K562 (cell line): Measurements from ENCODE around the gene EVPL. TPM values are rescaled to one million over a fixed set of nuclear protein-coding genes. Genes with fewer than 3 reads are reported as not detected.
A peak's percentile ranks its signal among the peaks of the same experiment; 100 is the strongest.

ENCODE experiments used
- ATAC-seq: fragments of 200-7000 bp; cut with Tn5 transposase; 3 replicates; pipeline ENCODE4 v1.9.1; 2020; ENCODE audit warnings: moderate library complexity
- BruUV-seq: library from RNA; stranded (reverse); fragments of 400-500 nt; replicated peaks from 2 replicates; lab custom pipeline; 2021; lab: Mats Ljungman, UMichigan
- CTCF ChIA-PET: fragments of 300-600 bp; formaldehyde crosslinking; extraction: SDS; loops from one replicate; lab custom pipeline; 2021; ENCODE audit warnings: low intra/inter-chr PET ratio; lab: Yijun Ruan, JAX
- POLR2A ChIA-PET: fragments of 300-600, 350-650 bp; sonication (Branson Sonifier 250); formaldehyde crosslinking; extraction: SDS; loops from one replicate; lab custom pipeline; 2021; ENCODE audit warnings: antibody characterized with exemption, inconsistent platforms; lab: Yijun Ruan, JAX
- DNase-seq, 4 experiments: peaks; one replicate each; pipeline versions ENCODE4 v3.0.0 to v3.0.0-alpha.2; 2011 to 2018; ENCODE audit warnings: low spot score in 3 of 4, mixed read lengths in 3 of 4; ENCODE audit errors: extremely low read depth in 1 of 4
- FAIRE-seq: peaks from 2 replicates; lab custom pipeline; 2011; peaks lifted over from hg19 to GRCh38; lab: Jason Lieb, UNC
- H2AFZ ChIP-seq: 2 replicates; pipeline ENCODE4 v1.6.0; 2011; ENCODE audit warnings: low read depth, low read length, control low read depth, inconsistent platforms
- H3K27ac ChIP-seq: fragments of 200-600 bp; 3 replicates; pipeline ENCODE4 v1.8.0; 2011; ENCODE audit warnings: low read depth, mild to moderate bottlenecking, control low read depth, inconsistent platforms, low read length, moderate library complexity, mixed read lengths; ENCODE audit errors: extremely low read depth
- H3K27me3 ChIP-seq, 2 experiments: fragments of 300-600 bp in 1 of 2; 2 replicates in 1 of 2; 3 replicates in 1 of 2; pipeline versions ENCODE4 v1.6.0 to v1.8.0; 2011; ENCODE audit warnings: inconsistent platforms in 2 of 2, low read length in 2 of 2, mild to moderate bottlenecking in 1 of 2, mixed read lengths in 1 of 2, moderate library complexity in 1 of 2; ENCODE audit not compliant: control insufficient read depth in 2 of 2, insufficient read depth in 2 of 2
- H3K36me3 ChIP-seq: fragments of 300-600 bp; 3 replicates; pipeline ENCODE4 v1.8.0; 2011; ENCODE audit warnings: mild to moderate bottlenecking, low read length, inconsistent platforms; ENCODE audit not compliant: control insufficient read depth, insufficient read depth
- H3K4me1 ChIP-seq, 2 experiments: fragments of 200-600 bp in 1 of 2; replicated peaks in 1 of 2; 2 replicates in 1 of 2; 3 replicates in 1 of 2; pipeline versions ENCODE4 v1.5.1 to v1.8.0; 2011; ENCODE audit warnings: inconsistent platforms in 2 of 2, low read length in 2 of 2, mild to moderate bottlenecking in 1 of 2, mixed read lengths in 1 of 2, moderate library complexity in 1 of 2; ENCODE audit not compliant: control insufficient read depth in 2 of 2, insufficient read depth in 2 of 2
- H3K4me2 ChIP-seq: 2 replicates; pipeline ENCODE4 v1.6.1; 2011; ENCODE audit warnings: low read length, control low read depth, inconsistent platforms, mixed read lengths; ENCODE audit not compliant: insufficient read depth
- H3K4me3 ChIP-seq: fragments of 200-600 bp; sonication (generic), shearing (Covaris generic); 2 replicates; pipeline ENCODE4 v1.5.1; 2016; ENCODE audit warnings: control low read depth, inconsistent platforms
- H3K79me2 ChIP-seq: fragments of 200-600 bp; 3 replicates; pipeline ENCODE4 v1.8.0; 2011; ENCODE audit warnings: low read length, inconsistent platforms; ENCODE audit not compliant: control insufficient read depth, insufficient read depth
- H3K9ac ChIP-seq, 2 experiments: 2 replicates each; pipeline versions ENCODE4 v1.6.0 to v1.6.1; 2011; ENCODE audit warnings: low read depth in 2 of 2, low read length in 2 of 2, control low read depth in 1 of 2, inconsistent platforms in 1 of 2, mild to moderate bottlenecking in 1 of 2, mixed read lengths in 1 of 2; ENCODE audit not compliant: insufficient read depth in 1 of 2
- H3K9me1 ChIP-seq: one replicate; pipeline ENCODE4 v1.6.0; 2011; ENCODE audit warnings: inconsistent platforms, mild to moderate bottlenecking, low read length, moderate library complexity; ENCODE audit not compliant: control insufficient read depth, insufficient read depth
- H3K9me3 ChIP-seq: replicated peaks from 2 replicates; pipeline ENCODE4 v1.5.1; 2011; ENCODE audit warnings: low read depth, low read length, inconsistent platforms; ENCODE audit not compliant: control insufficient read depth, insufficient read depth
- H4K20me1 ChIP-seq: replicated peaks from 2 replicates; pipeline ENCODE4 v1.6.1; 2011; ENCODE audit warnings: low read length, inconsistent platforms, mixed read lengths; ENCODE audit not compliant: control insufficient read depth, insufficient read depth
- CTBP1 ChIP-seq: fragments of 450-650 bp; IDR thresholded peaks from 2 replicates; pipeline ENCODE4 v1.6.1; 2016; ENCODE audit warnings: borderline replicate concordance
- FOXA3 ChIP-seq, 2 experiments: fragments of 450-650 bp in 1 of 2; sonication (generic) in 1 of 2; formaldehyde crosslinking; IDR thresholded peaks in 1 of 2; conservative IDR thresholded peaks in 1 of 2; 2 replicates each; pipeline versions ENCODE4 v1.4.0 to v1.8.0; 2020 to 2022; ENCODE audit warnings: mild to moderate bottlenecking in 2 of 2, missing genetic modification reagents in 1 of 2
- GTF2A2 ChIP-seq: IDR thresholded peaks from 2 replicates; pipeline ENCODE4 v1.6.1; 2016; ENCODE audit warnings: mild to moderate bottlenecking, missing genetic modification characterization, missing compliant biosample characterization
- MYBL2 ChIP-seq, 2 experiments: fragments of 450-650 bp in 1 of 2; sonication (generic) in 1 of 2; formaldehyde crosslinking in 1 of 2; IDR thresholded peaks; 2 replicates each; pipeline versions ENCODE4 v1.6.1 to v1.8.1; 2017 to 2022; ENCODE audit warnings: borderline replicate concordance in 1 of 2, inconsistent platforms in 1 of 2, low read depth in 1 of 2, mild to moderate bottlenecking in 1 of 2, missing genetic modification reagents in 1 of 2, moderate library complexity in 1 of 2
- NFIX ChIP-seq: fragments of 250-450 bp; sonication (Bioruptor Pico); IDR thresholded peaks from 2 replicates; pipeline ENCODE4 v1.4.0; 2020; ENCODE audit warnings: low read depth, mild to moderate bottlenecking, moderate library complexity
- NUFIP1 ChIP-seq: fragments of 450-650 bp; IDR thresholded peaks from 2 replicates; pipeline ENCODE4 v1.6.1; 2018; ENCODE audit not compliant: partially characterized antibody
- POLR2A ChIP-seq: fragments of 450-650 bp; conservative IDR thresholded peaks from 2 replicates; pipeline ENCODE4 v1.6.1; 2016
- RAD21 ChIP-seq, 2 experiments: fragments of 250-450 bp in 1 of 2; fragments of 450-650 bp in 1 of 2; sonication (Bioruptor Pico) in 1 of 2; formaldehyde crosslinking in 1 of 2; IDR thresholded peaks in 1 of 2; conservative IDR thresholded peaks in 1 of 2; 2 replicates each; pipeline versions ENCODE4 v1.4.0 to v1.8.0; 2020 to 2022; ENCODE audit warnings: mild to moderate bottlenecking in 2 of 2, moderate library complexity in 1 of 2
- TOE1 ChIP-seq, 2 experiments: fragments of 450-650 bp in 1 of 2; sonication (generic) in 1 of 2; formaldehyde crosslinking in 1 of 2; IDR thresholded peaks; 2 replicates each; pipeline versions ENCODE4 v1.7.1 to v1.8.0; 2016 to 2022; ENCODE audit warnings: borderline replicate concordance in 2 of 2, mild to moderate bottlenecking in 2 of 2, antibody characterized with exemption in 1 of 2, inconsistent platforms in 1 of 2, low read depth in 1 of 2, missing genetic modification reagents in 1 of 2, moderate library complexity in 1 of 2
- ZC3H4 ChIP-seq: sonication (generic); formaldehyde crosslinking; IDR thresholded peaks from 2 replicates; pipeline ENCODE4 v1.9.0; 2021; ENCODE audit warnings: missing genetic modification reagents, borderline replicate concordance
- ZNF584 ChIP-seq: fragments of 200-800 bp; sonication (Bioruptor generic); IDR thresholded peaks from 2 replicates; pipeline ENCODE4 v1.6.1; 2016; ENCODE audit warnings: low read depth, mild to moderate bottlenecking, missing genetic modification characterization, missing compliant biosample characterization
- whole genome bisulfite sequencing: fragments of 100-300 bp; shearing (Covaris generic); methylation state at CpG from one replicate; pipeline ENCODE4 v1.1.6; 2016; ENCODE audit warnings: low coverage, mixed read lengths; ENCODE audit not compliant: insufficient coverage; ENCODE audit errors: missing lambda C conversion rate; 5-methylcytosine and 5-hydroxymethylcytosine counted together
- in situ Hi-C: fragments of 300-500 bp; cut with MboI; formaldehyde crosslinking; loops from 4 replicates; pipeline ENCODE4 v1.15.0; 2018; ENCODE audit warnings: inconsistent platforms, mixed read lengths
- intact Hi-C: fragments of 100-400 bp; cut with micrococcal nuclease; formaldehyde crosslinking; loops from 2 replicates; pipeline ENCODE4 v1.14.2; 2022
- polyA plus RNA-seq, 8 experiments: library from polyadenylated mRNA; depleted of rRNA in 4 of 8; stranded (reverse) in 5 of 8; unstranded in 3 of 8; fragments of >200 nt; fragmentation: Nextera tagmentation in 2 of 8; fragmentation: Illumina TruSeq in 1 of 8; extraction: Ambion mirVana in 2 of 8; extraction: Trizol in 1 of 8; gene quantifications; 2 replicates each; pipeline versions ENCODE4 v1.2.1 to v1.2.3, GENCODE V29; 2011 to 2014; ENCODE audit warnings: inconsistent platforms in 1 of 8, missing spikeins in 1 of 8
- total RNA-seq, 7 experiments: library from RNA; depleted of rRNA in 6 of 7; stranded (reverse); fragments of >200 nt in 6 of 7; fragmentation: Illumina TruSeq in 2 of 7; extraction: Trizol in 2 of 7; gene quantifications; 2 replicates each; pipeline versions ENCODE4 v1.2.1 to v1.2.3, GENCODE V29; 2011 to 2021; ENCODE audit warnings: low replicate concordance in 1 of 7
- TF ChIP-seq, protein P1 (sequence below): fragments of 250-450 bp; sonication (Bioruptor Pico); IDR thresholded peaks from 2 replicates; pipeline ENCODE4 v1.8.0; 2021; ENCODE audit warnings: mild to moderate bottlenecking, moderate library complexity

EVPL gene
- total and polyA plus RNA-seq, 9 of the 15 experiments (the other 6 are each of a cell fraction or from before 2014, with no cell fraction given) = 0.08 to 0.18 (median 0.16) TPM; not detected in 5

DNA sequence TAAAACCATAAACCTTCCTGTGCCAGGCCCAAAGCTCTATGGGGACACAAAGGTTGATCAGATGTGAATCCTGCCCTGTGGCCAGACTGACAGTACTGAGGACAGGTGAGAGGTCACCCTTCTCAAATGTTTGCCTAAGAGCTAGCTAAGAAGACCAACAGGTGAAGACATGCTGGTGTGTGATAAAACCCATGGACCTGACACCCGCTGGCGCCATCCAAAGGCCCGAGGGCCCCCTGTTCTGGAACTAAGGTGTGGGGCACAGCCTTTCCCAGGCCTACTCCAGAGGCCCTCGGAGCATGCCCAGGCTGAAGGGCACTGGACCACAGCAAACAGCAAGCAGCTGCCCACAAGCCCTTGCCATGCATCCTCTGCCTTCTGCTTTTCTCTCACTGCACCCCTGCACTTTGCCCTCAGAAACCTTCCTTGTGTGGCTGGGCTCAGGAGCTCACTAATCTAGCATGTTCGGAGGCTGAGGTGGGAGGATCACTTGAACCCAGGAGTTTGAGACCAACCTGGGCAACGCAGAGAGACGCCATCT, 31.7 kb downstream of the EVPL start:
- intact Hi-C loops (no loop called here), in situ Hi-C loops (no loop called here)
- Histone ChIP-seq H3K79me2 (no peaks in the 10 kb centered on the region), H3K4me1 (peaks cover 2 to 7% of the 10 kb centered on the region in 2 experiments; a peak in 4 of 5 replicates), H3K9me1 (no peaks in the 10 kb centered on the region), H3K4me3 (no peak overlapping the region), H3K9ac (peak overlapping the region in 1 of 2 experiments; percentile 19; a peak in 1 of 4 replicates), H4K20me1 (no peaks in the 10 kb centered on the region), H3K27me3 (no peaks in the 10 kb centered on the region), H3K36me3 (peaks cover 21% of the 10 kb centered on the region; the same call in 2 of the 3 replicates), H3K27ac (no peak overlapping the region), H3K4me2 (no peak overlapping the region), H3K9me3 (no peaks in the 10 kb centered on the region), H2AFZ (no peak overlapping the region)
- ATAC-seq (no peak), FAIRE-seq (no peak), DNase-seq (no peak)
- POLR2A ChIA-PET = interaction anchor here (0.5 to 0.8 kb wide), 5 partner anchors 11 to 90 kb away, joined by 3 to 4 read pairs (median 3); no protein-coding TSS in a partner anchor
- CTCF ChIA-PET = no interaction called here
- BruUV-seq = no TSS peak
- no peak for TF ChIP-seq RAD21 (CRISPR knock-in tag; conservative IDR thresholded peaks at IDR 0.05 in 1 of 2, IDR thresholded peaks at IDR 0.05 in 1 of 2)
- TF ChIP-seq POLR2A = no peak
- 83% methylated on average over 6 of the region's 7 CpGs for WGBS

DNA sequence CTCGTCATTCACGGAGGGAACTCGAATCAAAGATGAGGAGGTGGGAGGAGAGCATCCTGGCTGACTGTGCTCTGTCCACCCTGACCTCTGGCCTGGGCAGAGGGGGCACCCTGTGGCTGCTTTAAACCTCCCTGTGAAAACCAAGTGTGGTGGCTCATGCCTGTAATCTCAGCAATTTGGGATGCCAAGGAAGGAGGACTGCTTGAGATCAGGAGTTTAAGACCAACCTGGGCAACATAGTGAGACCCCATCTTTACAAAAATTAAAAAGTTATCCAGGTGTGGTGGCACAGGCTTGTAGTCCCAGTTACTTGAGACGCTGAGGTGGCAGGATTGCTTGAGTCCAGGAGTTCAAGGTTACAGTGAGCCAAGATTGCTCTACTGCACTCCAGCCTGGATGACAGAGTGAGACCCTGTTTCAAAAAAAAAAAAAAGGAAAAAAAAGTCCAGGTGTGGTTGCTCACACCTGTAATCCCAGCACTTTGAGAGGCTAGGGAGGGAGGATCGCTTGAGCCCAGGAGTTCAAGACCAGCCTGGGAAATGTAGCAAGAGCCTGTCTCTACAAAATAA, 32.2 kb downstream of the EVPL start:
- no peak for DNase-seq
- in situ Hi-C loops = no loop called here
- no peaks in the 10 kb centered on the region for H4K20me1 ChIP-seq
- H3K9me3 ChIP-seq = no peaks in the 10 kb centered on the region
- H3K4me2 ChIP-seq = no peak overlapping the region
- no peaks in the 10 kb centered on the region for H3K9me1 ChIP-seq
- peaks cover 16% of the 10 kb centered on the region; the same call in 2 of the 3 replicates for H3K36me3 ChIP-seq
- H3K4me3 ChIP-seq = no peak overlapping the region
- no peak overlapping the region for H2AFZ ChIP-seq
- no peaks in the 10 kb centered on the region for H3K79me2 ChIP-seq
- H3K4me1 ChIP-seq = peaks cover 0 to 1% of the 10 kb centered on the region in 2 experiments; a peak in 3 of 5 replicates
- peak overlapping the region in 1 of 2 experiments; percentile 19; a peak in 1 of 4 replicates for H3K9ac ChIP-seq
- no peaks in the 10 kb centered on the region for H3K27me3 ChIP-seq
- WGBS = 55% methylated on average over 5 of the region's 5 CpGs
- H3K27ac ChIP-seq = no peak overlapping the region
- ChIA-PET POLR2A (interaction anchor here (0.5 to 0.8 kb wide), 2 partner anchors 11 to 15 kb away, joined by 3 read pairs; no protein-coding TSS in a partner anchor), CTCF (no interaction called here)
- no peak for ATAC-seq
- BruUV-seq = no TSS peak
- intact Hi-C loops = no loop called here
- no peak for FAIRE-seq
- TF ChIP-seq ZNF584 (no peak), CTBP1 (no peak), TOE1 (IDR thresholded peaks at IDR 0.05; ENCODE audit: borderline replicate concordance) (no peak), TOE1 (CRISPR knock-in tag; IDR thresholded peaks at IDR 0.05; ENCODE audit: borderline replicate concordance, low read depth) (no peak), NFIX (CRISPR knock-in tag) (no peak), GTF2A2 (no peak), FOXA3 (CRISPR knock-in tag; conservative IDR thresholded peaks at IDR 0.05 in 1 of 2, IDR thresholded peaks at IDR 0.05 in 1 of 2) (no peak), NUFIP1 (no peak), ZC3H4 (CRISPR knock-in tag) (no peak), MYBL2 (IDR thresholded peaks at IDR 0.05; ENCODE audit: low read depth) (no peak), MYBL2 (CRISPR knock-in tag; IDR thresholded peaks at IDR 0.05; ENCODE audit: borderline replicate concordance) (no peak)
- TF ChIP-seq, protein P1, sequence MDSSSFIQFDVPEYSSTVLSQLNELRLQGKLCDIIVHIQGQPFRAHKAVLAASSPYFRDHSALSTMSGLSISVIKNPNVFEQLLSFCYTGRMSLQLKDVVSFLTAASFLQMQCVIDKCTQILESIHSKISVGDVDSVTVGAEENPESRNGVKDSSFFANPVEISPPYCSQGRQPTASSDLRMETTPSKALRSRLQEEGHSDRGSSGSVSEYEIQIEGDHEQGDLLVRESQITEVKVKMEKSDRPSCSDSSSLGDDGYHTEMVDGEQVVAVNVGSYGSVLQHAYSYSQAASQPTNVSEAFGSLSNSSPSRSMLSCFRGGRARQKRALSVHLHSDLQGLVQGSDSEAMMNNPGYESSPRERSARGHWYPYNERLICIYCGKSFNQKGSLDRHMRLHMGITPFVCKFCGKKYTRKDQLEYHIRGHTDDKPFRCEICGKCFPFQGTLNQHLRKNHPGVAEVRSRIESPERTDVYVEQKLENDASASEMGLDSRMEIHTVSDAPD (CRISPR knock-in tag) = no peak
